Measurements from ENCODE around the gene KCNK18. TPM values are rescaled to one million over a fixed set of nuclear protein-coding genes. Genes with fewer than 3 reads are reported as not detected.

KCNK18 gene
- total RNA-seq, 2 experiments from 2014 or later, result not detected

GRCh38 chr10:117164592-117165537 is 32.4 kb upstream of the KCNK18 start:
- no peak overlapping the region for H3K4me2 ChIP-seq (ENCODE audit: low read length)
- POLR2A ChIA-PET, result no interaction called here
- H4K20me1 ChIP-seq (ENCODE audit: insufficient read depth, low read length), result no peaks in the 10 kb centered on the region
- H3K79me2 ChIP-seq (ENCODE audit: insufficient read depth, low read depth, low read length), result no peaks in the 10 kb centered on the region
- no peaks in the 10 kb centered on the region for H3K9me2 ChIP-seq (ENCODE audit: insufficient read depth, low read length)
- no peak overlapping the region for H2AFZ ChIP-seq (ENCODE audit: low read length)
- no peak for DNase-seq (ENCODE audit: low spot score)
- intact Hi-C loops (cut with micrococcal nuclease; ENCODE audit: unreplicated experiment), result no loop called here
- CTCF ChIA-PET (ENCODE audit: unreplicated experiment), result no interaction called here
- no peaks in the 10 kb centered on the region for H3K36me3 ChIP-seq (ENCODE audit: insufficient read depth, low read length)
- no peak overlapping the region for H3K4me3 ChIP-seq (ENCODE audit: low read depth, low read length, poor library complexity, severe bottlenecking)
- H3K9me3 ChIP-seq (ENCODE audit: low read length), result no peaks in the 10 kb centered on the region
- TF ChIP-seq CTCF (conservative IDR thresholded peaks at IDR 0.05; ENCODE audit: low read length) (no peak), EZH2phosphoT487 (IDR thresholded peaks at IDR 0.05; ENCODE audit: borderline replicate concordance, low read depth, low read length) (no peak)
- BruUV-seq (replicated peaks), result no TSS peak
- no peaks in the 10 kb centered on the region for H3K4me1 ChIP-seq (ENCODE audit: insufficient read depth, low read length, poor library complexity, severe bottlenecking)
- H3K27ac ChIP-seq (ENCODE audit: low read depth, low read length, poor library complexity, severe bottlenecking), result no peak overlapping the region

GRCh38 chr10:117165538-117166417 is 31.5 kb upstream of the KCNK18 start:
- ChIA-PET CTCF (ENCODE audit: unreplicated experiment) (interaction anchor here (0.7 kb wide), 1 partner anchor 260 kb away, joined by 5 read pairs; no protein-coding TSS in a partner anchor), POLR2A (no interaction called here)
- Histone ChIP-seq H3K79me2 (ENCODE audit: insufficient read depth, low read depth, low read length) (no peaks in the 10 kb centered on the region), H2AFZ (ENCODE audit: low read length) (no peak overlapping the region), H3K4me3 (ENCODE audit: low read depth, low read length, poor library complexity, severe bottlenecking) (no peak overlapping the region), H3K9me2 (ENCODE audit: insufficient read depth, low read length) (no peaks in the 10 kb centered on the region), H4K20me1 (ENCODE audit: insufficient read depth, low read length) (no peaks in the 10 kb centered on the region), H3K36me3 (ENCODE audit: insufficient read depth, low read length) (no peaks in the 10 kb centered on the region), H3K9me3 (ENCODE audit: low read length) (no peaks in the 10 kb centered on the region), H3K4me1 (ENCODE audit: insufficient read depth, low read length, poor library complexity, severe bottlenecking) (no peaks in the 10 kb centered on the region), H3K4me2 (ENCODE audit: low read length) (no peak overlapping the region), H3K27ac (ENCODE audit: low read depth, low read length, poor library complexity, severe bottlenecking) (no peak overlapping the region)
- DNase-seq (ENCODE audit: low spot score), result no peak
- intact Hi-C loops (cut with micrococcal nuclease; ENCODE audit: unreplicated experiment), result no loop called here
- TF ChIP-seq CTCF (conservative IDR thresholded peaks at IDR 0.05; ENCODE audit: low read length) (no peak), EZH2phosphoT487 (IDR thresholded peaks at IDR 0.05; ENCODE audit: borderline replicate concordance, low read depth, low read length) (no peak)
- no TSS peak for BruUV-seq (replicated peaks)
